HFFc6 (cell line): Measurements from ENCODE around the gene STK32B. TPM values are rescaled to one million over a fixed set of nuclear protein-coding genes. Genes with fewer than 3 reads are reported as not detected.

Source experiments
- DNase-seq: peaks from one replicate; pipeline ENCODE4 v3.0.0-alpha.2; 2018
- H3K27ac Mint-ChIP-seq: 2 replicates; pipeline ENCODE4 v1.8.0; 2020; ENCODE audit warnings: mild to moderate bottlenecking, mixed read lengths
- H3K27me3 Mint-ChIP-seq: 2 replicates; pipeline ENCODE4 v1.8.0; 2021; ENCODE audit warnings: mild to moderate bottlenecking, moderate library complexity, mixed read lengths; ENCODE audit not compliant: insufficient read depth
- H3K36me3 Mint-ChIP-seq: 2 replicates; pipeline ENCODE4 v1.8.0; 2021; ENCODE audit warnings: low read depth, mixed read lengths
- H3K4me1 Mint-ChIP-seq: 2 replicates; pipeline ENCODE4 v1.8.0; 2020; ENCODE audit warnings: low read depth, mixed read lengths
- H3K4me3 Mint-ChIP-seq: 2 replicates; pipeline ENCODE4 v1.8.0; 2020; ENCODE audit warnings: mild to moderate bottlenecking, moderate library complexity, mixed read lengths
- H3K9me3 Mint-ChIP-seq: 2 replicates; pipeline ENCODE4 v1.8.0; 2020; ENCODE audit warnings: mild to moderate bottlenecking, mixed read lengths
- CTCF ChIP-seq: fragments of 200-600 bp; sonication (generic); IDR thresholded peaks from 2 replicates; pipeline ENCODE4 v1.5.0; 2021; ENCODE audit warnings: antibody characterized with exemption, mild to moderate bottlenecking
- total RNA-seq, 6 experiments: library from RNA; stranded (reverse); fragmentation: NEBNext Ultra II Directional; extraction: Animal tissue kit (Norgen Biotek cat#: 25700); gene quantifications; 2 replicates in 1 of 6; 3 replicates in 5 of 6; pipeline ENCODE4 v1.2.3, GENCODE V29; 2021

STK32B gene
- total RNA-seq, 6 experiments from 2014 or later = 0.14 to 0.33 (median 0.18) TPM; not detected in 1

DNA sequence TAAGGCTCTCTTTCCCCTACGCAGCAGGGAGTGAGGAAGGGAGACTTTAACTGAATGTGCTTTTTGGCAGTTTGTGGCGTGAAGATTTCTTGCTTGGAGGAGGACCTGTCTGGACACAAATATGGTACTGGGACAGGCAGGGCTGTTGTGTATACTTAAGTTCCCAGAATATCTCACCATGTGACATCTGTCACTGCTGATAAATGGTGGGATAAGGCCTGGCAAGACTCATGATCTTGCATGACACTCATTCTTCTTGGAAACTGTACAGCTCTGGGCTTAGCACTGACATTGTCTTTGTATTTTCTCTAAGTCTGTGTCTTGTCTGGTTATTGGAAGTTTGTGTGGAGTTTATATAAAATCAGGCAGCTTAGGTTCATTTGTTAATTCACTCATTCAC, 93.1 kb downstream of the STK32B start:
- TF ChIP-seq CTCF = no peak
- H3K9me3 Mint-ChIP-seq = peaks cover 25% of the 10 kb centered on the region
- no peaks in the 10 kb centered on the region; the same call in 1 of the 2 replicates for H3K36me3 Mint-ChIP-seq
- no peak for DNase-seq
- no peaks in the 10 kb centered on the region for H3K4me1 Mint-ChIP-seq
- no peak overlapping the region for H3K4me3 Mint-ChIP-seq
- no peak overlapping the region for H3K27ac Mint-ChIP-seq
- peaks cover 2% of the 10 kb centered on the region for H3K27me3 Mint-ChIP-seq

DNA sequence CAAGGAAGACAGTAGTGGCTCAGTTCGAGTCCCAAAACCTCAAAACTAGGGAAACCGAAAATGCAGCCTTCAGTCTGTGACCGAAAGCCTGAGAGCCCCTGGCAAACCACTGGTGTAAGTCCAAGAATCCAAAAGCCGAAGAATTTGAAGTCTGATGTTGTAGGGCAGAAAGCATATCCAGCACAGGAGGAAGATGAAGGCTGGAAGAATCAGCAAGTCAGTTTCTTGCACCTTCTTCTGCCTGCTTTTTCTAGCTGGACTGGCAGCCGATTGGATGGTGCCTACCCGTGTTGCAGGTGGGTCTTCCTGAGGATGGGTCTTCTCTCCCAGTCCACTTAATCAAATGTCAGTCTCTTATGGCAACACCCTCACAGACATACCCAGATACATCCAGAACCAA, 95.0 kb downstream of the STK32B start:
- no peak for TF ChIP-seq CTCF
- no peak overlapping the region for H3K4me3 Mint-ChIP-seq
- peaks cover 25% of the 10 kb centered on the region for H3K9me3 Mint-ChIP-seq
- DNase-seq = no peak
- no peaks in the 10 kb centered on the region for H3K4me1 Mint-ChIP-seq
- peaks cover 2% of the 10 kb centered on the region for H3K27me3 Mint-ChIP-seq
- no peaks in the 10 kb centered on the region; the same call in 1 of the 2 replicates for H3K36me3 Mint-ChIP-seq
- H3K27ac Mint-ChIP-seq = no peak overlapping the region

- Mint-ChIP-seq H3K4me3 (no peak overlapping the region), H3K36me3 (no peaks in the 10 kb centered on the region), H3K27me3 (no peaks in the 10 kb centered on the region; the same call in 1 of the 2 replicates), H3K4me1 (no peaks in the 10 kb centered on the region), H3K9me3 (peaks cover 32% of the 10 kb centered on the region), H3K27ac (no peak overlapping the region)
- TF ChIP-seq CTCF = no peak
- DNase-seq = no peak
Observed at GRCh38 chr4:5152521-5152920, 101.2 kb downstream of the STK32B start.

DNA sequence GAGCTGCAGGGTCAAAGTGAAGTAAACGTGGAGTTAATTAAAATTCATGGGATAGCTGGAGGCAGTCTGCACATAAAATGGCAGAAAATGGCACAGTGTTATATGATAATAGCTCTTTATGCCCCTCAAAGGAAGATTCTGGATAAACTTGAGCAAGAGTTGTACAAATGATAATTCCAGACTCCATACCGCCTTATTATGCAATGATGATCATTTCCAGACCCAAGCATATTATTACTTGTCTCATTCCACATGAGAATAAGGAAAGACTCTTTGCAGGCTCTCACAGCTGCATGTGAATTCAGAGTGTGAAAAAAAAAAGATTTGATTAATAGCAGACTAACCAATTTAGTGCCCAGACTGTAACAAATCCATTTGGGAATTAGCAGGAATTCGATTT, 105.4 kb downstream of the STK32B start:
- Mint-ChIP-seq H3K27ac (no peak overlapping the region), H3K27me3 (peaks cover 4% of the 10 kb centered on the region), H3K4me1 (no peaks in the 10 kb centered on the region), H3K4me3 (no peak overlapping the region), H3K36me3 (no peaks in the 10 kb centered on the region), H3K9me3 (peaks cover 47% of the 10 kb centered on the region)
- TF ChIP-seq CTCF = no peak
- DNase-seq = no peak

DNA sequence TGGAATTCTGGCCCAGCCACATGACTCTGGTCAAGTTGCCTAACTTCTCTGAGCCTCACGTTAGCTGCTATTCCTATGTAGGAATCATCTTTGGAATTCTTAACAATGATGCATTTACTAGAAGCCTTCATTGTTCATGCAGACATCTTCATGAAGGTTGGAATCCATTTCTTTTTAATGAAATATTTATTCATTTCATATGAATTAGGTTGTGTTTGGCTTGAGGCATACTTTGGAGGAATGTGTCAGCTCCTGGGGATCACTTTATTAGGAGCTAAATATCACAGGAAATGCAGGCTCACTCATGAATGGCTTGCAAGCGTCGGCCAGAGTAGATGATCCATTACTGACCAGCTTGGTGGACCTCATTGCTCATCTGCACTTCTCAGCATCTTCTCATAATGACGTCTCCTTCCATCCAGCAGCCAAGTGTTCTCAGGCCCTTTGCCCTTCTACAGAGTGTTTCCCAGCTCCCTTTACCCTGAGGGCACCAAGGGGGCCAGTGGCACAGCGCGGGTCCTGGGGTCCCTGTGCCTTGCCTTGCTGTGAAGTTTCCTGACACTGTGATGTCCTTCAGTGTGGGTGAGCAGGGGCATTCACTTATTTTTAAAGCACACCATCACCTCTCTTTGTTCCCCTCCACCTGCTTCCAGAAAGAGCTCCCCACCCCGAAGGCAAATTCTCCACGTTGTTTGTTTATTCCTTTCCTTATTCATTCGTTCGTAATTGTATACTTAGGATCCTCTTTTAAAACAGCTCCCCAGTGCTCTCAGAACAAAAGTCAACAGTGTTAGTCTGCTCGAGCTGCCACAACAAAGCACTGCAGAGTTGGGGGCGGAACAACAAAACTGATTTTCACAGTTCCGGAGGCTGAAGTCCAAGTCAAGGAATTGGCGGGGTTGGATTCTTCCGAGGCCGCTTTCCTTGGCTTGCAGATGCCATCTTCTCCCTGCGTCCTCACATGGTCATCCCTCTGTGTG, 106.8 kb downstream of the STK32B start:
- peaks cover 5% of the 10 kb centered on the region for H3K27me3 Mint-ChIP-seq
- DNase-seq = no peak

More for the DNA sequence above, 106.8 kb downstream of the STK32B start:
- TF ChIP-seq CTCF = no peak
- peaks cover 39% of the 10 kb centered on the region for H3K9me3 Mint-ChIP-seq
- no peak overlapping the region for H3K27ac Mint-ChIP-seq
- no peaks in the 10 kb centered on the region for H3K4me1 Mint-ChIP-seq
- no peak overlapping the region for H3K4me3 Mint-ChIP-seq
- no peaks in the 10 kb centered on the region for H3K36me3 Mint-ChIP-seq
